ENCODE data around the gene CELA3A.
"Not testable (repeated sequence)": the region's sequence is repeated elsewhere in the genome, so short reads cannot be mapped to it uniquely, and the experiment has no call there.

CELA3A gene

GRCh38 chr1:22031214-22031962 lies 29.9 kb downstream of the CELA3A start:
- ATAC-seq (ENCODE audit: low read depth) (no peak), DNase-seq (ENCODE audit: low spot score) (no peak)
- Histone ChIP-seq H3K36me3 (ENCODE audit: low read depth) (no peaks in the 10 kb centered on the region), H3K4me3 (ENCODE audit: severe bottlenecking) (no peak overlapping the region), H3K9me3 (ENCODE audit: severe bottlenecking) (no peaks in the 10 kb centered on the region), H3K27me3 (ENCODE audit: insufficient read depth, poor library complexity, severe bottlenecking) (no peaks in the 10 kb centered on the region), H3K27ac (ENCODE audit: poor library complexity, severe bottlenecking) (no peak overlapping the region), H3K4me1 (ENCODE audit: insufficient read depth, poor library complexity, severe bottlenecking) (no peaks in the 10 kb centered on the region)
- TF ChIP-seq, protein P1, sequence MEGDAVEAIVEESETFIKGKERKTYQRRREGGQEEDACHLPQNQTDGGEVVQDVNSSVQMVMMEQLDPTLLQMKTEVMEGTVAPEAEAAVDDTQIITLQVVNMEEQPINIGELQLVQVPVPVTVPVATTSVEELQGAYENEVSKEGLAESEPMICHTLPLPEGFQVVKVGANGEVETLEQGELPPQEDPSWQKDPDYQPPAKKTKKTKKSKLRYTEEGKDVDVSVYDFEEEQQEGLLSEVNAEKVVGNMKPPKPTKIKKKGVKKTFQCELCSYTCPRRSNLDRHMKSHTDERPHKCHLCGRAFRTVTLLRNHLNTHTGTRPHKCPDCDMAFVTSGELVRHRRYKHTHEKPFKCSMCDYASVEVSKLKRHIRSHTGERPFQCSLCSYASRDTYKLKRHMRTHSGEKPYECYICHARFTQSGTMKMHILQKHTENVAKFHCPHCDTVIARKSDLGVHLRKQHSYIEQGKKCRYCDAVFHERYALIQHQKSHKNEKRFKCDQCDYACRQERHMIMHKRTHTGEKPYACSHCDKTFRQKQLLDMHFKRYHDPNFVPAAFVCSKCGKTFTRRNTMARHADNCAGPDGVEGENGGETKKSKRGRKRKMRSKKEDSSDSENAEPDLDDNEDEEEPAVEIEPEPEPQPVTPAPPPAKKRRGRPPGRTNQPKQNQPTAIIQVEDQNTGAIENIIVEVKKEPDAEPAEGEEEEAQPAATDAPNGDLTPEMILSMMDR (IDR thresholded peaks at IDR 0.05; ENCODE audit: poor library complexity, severe bottlenecking): no peak

DNA sequence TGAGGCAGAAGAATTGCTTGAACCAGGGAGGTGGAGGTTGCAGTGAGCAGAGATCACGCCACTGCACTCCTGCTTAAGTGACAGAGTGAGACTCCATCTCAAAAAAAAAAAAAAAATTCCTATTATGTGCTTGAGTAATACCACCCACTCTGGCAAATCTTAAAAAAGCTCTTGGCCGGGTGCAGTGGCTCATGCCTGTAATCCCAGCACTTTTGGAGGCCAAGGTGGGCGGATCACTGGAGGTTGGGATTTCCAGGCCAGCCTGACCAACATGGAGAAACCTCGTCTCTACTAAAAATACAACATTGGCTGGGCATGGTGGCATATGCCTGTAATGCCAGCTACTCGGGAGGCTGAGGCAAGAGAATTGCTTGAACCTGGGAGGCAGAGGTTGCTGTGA lies 33.4 kb downstream of the CELA3A start:
- H3K36me3 ChIP-seq (ENCODE audit: low read depth); H3K4me1 ChIP-seq (ENCODE audit: insufficient read depth, poor library complexity, severe bottlenecking); H3K4me3 ChIP-seq (ENCODE audit: severe bottlenecking); ATAC-seq (ENCODE audit: low read depth); DNase-seq (ENCODE audit: low spot score); H3K27ac ChIP-seq (ENCODE audit: poor library complexity, severe bottlenecking); H3K27me3 ChIP-seq (ENCODE audit: insufficient read depth, poor library complexity, severe bottlenecking); H3K9me3 ChIP-seq (ENCODE audit: severe bottlenecking): not testable (repeated sequence)

DNA sequence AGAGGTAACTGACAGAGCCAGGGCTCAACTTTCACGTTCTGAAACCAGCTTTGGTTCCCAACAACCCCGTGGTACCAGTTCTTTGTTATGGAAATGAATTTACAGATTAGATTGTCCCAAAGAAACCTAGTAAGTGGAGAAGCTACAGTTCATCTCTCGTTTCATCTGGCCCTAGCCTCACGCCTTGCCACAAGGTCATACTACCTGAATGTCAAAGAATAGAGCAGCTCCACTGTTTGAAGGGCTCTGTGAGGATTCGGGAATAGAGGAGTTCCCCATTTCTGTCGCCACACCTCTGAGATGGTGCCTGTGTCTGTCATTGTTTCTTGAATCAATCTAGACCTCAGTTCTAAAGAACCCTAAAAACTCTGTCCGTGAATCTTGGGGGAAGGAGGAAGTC lies 36.1 kb downstream of the CELA3A start:
- H3K27me3 ChIP-seq (ENCODE audit: insufficient read depth, poor library complexity, severe bottlenecking): no peaks in the 10 kb centered on the region
- H3K9me3 ChIP-seq (ENCODE audit: severe bottlenecking): no peaks in the 10 kb centered on the region
- ATAC-seq (ENCODE audit: low read depth) (no peak), DNase-seq (ENCODE audit: low spot score) (no peak)
- H3K4me3 ChIP-seq (ENCODE audit: severe bottlenecking): no peak overlapping the region
- no peaks in the 10 kb centered on the region for H3K36me3 ChIP-seq (ENCODE audit: low read depth)
- H3K27ac ChIP-seq (ENCODE audit: poor library complexity, severe bottlenecking): no peak overlapping the region
- peaks cover 19% of the 10 kb centered on the region for H3K4me1 ChIP-seq (ENCODE audit: insufficient read depth, poor library complexity, severe bottlenecking)
- TF ChIP-seq, protein P1 (IDR thresholded peaks at IDR 0.05; ENCODE audit: poor library complexity, severe bottlenecking): no peak

DNA sequence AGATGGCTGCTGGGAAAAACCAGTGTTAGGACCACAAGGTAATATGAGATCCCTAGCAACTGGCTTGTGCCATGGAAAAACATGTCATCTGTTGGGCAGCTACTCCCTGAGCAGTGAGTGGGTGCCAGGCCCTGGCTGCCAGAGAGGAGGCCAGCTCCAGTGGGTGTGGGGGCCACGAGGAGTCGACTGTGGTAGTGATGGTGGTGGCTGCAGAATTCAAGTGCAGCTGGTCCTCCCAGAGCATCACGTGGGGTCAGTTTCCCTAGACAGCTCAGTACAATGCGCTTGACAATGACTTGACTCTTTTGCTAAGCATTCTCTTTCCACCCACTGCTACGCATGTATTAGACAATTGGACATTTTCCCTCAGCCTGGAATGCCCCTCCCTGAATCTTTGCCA lies 36.6 kb downstream of the CELA3A start:
- no peaks in the 10 kb centered on the region for H3K9me3 ChIP-seq (ENCODE audit: severe bottlenecking)
- TF ChIP-seq, protein P1 (IDR thresholded peaks at IDR 0.05; ENCODE audit: poor library complexity, severe bottlenecking): no peak
- ATAC-seq (ENCODE audit: low read depth) (no peak), DNase-seq (ENCODE audit: low spot score) (no peak)
- H3K4me1 ChIP-seq (ENCODE audit: insufficient read depth, poor library complexity, severe bottlenecking): peaks cover 24% of the 10 kb centered on the region
- no peaks in the 10 kb centered on the region for H3K36me3 ChIP-seq (ENCODE audit: low read depth)
- H3K27ac ChIP-seq (ENCODE audit: poor library complexity, severe bottlenecking): no peak overlapping the region
- H3K4me3 ChIP-seq (ENCODE audit: severe bottlenecking): no peak overlapping the region
- H3K27me3 ChIP-seq (ENCODE audit: insufficient read depth, poor library complexity, severe bottlenecking): no peaks in the 10 kb centered on the region

- H3K27me3 ChIP-seq (ENCODE audit: insufficient read depth, poor library complexity, severe bottlenecking): no peaks in the 10 kb centered on the region
- no peaks in the 10 kb centered on the region for H3K36me3 ChIP-seq (ENCODE audit: low read depth)
- H3K27ac ChIP-seq (ENCODE audit: poor library complexity, severe bottlenecking): peak overlapping the region; percentile 82
- TF ChIP-seq, protein P1 (IDR thresholded peaks at IDR 0.05; ENCODE audit: poor library complexity, severe bottlenecking): no peak
- no peaks in the 10 kb centered on the region for H3K9me3 ChIP-seq (ENCODE audit: severe bottlenecking)
- ATAC-seq (ENCODE audit: low read depth) (peak; percentile 79), DNase-seq (ENCODE audit: low spot score) (no peak)
- no peak overlapping the region for H3K4me3 ChIP-seq (ENCODE audit: severe bottlenecking)
- H3K4me1 ChIP-seq (ENCODE audit: insufficient read depth, poor library complexity, severe bottlenecking): peaks cover 41% of the 10 kb centered on the region
Measured at GRCh38 chr1:22039594-22040285, 38.3 kb downstream of the CELA3A start.

All from RWPE2 (cell line).